ENCODE results near the gene RAI14.

Gene RAI14

GRCh38 chr5:34841816-34842215 lies 185.7 kb downstream of the RAI14 start:
- Mint-ChIP-seq H3K9me3 (no peaks in the 10 kb centered on the region), H3K4me3 (no peak overlapping the region), H3K36me3 (no peaks in the 10 kb centered on the region), H3K4me1 (peaks cover 15% of the 10 kb centered on the region), H3K27ac (no peak overlapping the region), H3K27me3 (peaks cover 3% of the 10 kb centered on the region)

GRCh38 chr5:34842554-34842953 lies 186.4 kb downstream of the RAI14 start:
- Mint-ChIP-seq H3K4me1 (peaks cover 15% of the 10 kb centered on the region), H3K9me3 (no peaks in the 10 kb centered on the region), H3K27me3 (peaks cover 3% of the 10 kb centered on the region), H3K36me3 (no peaks in the 10 kb centered on the region), H3K4me3 (no peak overlapping the region), H3K27ac (no peak overlapping the region)

- no peaks in the 10 kb centered on the region for H3K36me3 Mint-ChIP-seq
- no peak overlapping the region for H3K27ac Mint-ChIP-seq
- no peak overlapping the region for H3K4me3 Mint-ChIP-seq
- peaks cover 11% of the 10 kb centered on the region for H3K4me1 Mint-ChIP-seq
- H3K9me3 Mint-ChIP-seq = no peaks in the 10 kb centered on the region
- H3K27me3 Mint-ChIP-seq = peaks cover 3% of the 10 kb centered on the region
Observed at GRCh38 chr5:34843497-34843896, 187.4 kb downstream of the RAI14 start.

GRCh38 chr5:34844106-34844505 lies 188.0 kb downstream of the RAI14 start:
- Mint-ChIP-seq H3K36me3 (no peaks in the 10 kb centered on the region), H3K9me3 (no peaks in the 10 kb centered on the region), H3K27me3 (peaks cover 3% of the 10 kb centered on the region), H3K4me3 (no peak overlapping the region), H3K27ac (no peak overlapping the region), H3K4me1 (peaks cover 6% of the 10 kb centered on the region)

- H3K36me3 Mint-ChIP-seq = no peaks in the 10 kb centered on the region
- H3K4me3 Mint-ChIP-seq = no peak overlapping the region
- H3K9me3 Mint-ChIP-seq = no peaks in the 10 kb centered on the region
- no peaks in the 10 kb centered on the region for H3K4me1 Mint-ChIP-seq
- H3K27me3 Mint-ChIP-seq = peaks cover 3% of the 10 kb centered on the region
- H3K27ac Mint-ChIP-seq = no peak overlapping the region
Observed at GRCh38 chr5:34844999-34845398, 188.9 kb downstream of the RAI14 start.

GRCh38 chr5:34847056-34847455 lies 190.9 kb downstream of the RAI14 start:
- Mint-ChIP-seq H3K27ac (no peak overlapping the region), H3K9me3 (no peaks in the 10 kb centered on the region)

GRCh38 chr5:34847552-34847951 lies 191.4 kb downstream of the RAI14 start:
- peaks cover 3% of the 10 kb centered on the region for H3K27me3 Mint-ChIP-seq
- H3K27ac Mint-ChIP-seq = no peak overlapping the region
- H3K9me3 Mint-ChIP-seq = no peaks in the 10 kb centered on the region
- H3K36me3 Mint-ChIP-seq = no peaks in the 10 kb centered on the region
- H3K4me3 Mint-ChIP-seq = no peak overlapping the region
- no peaks in the 10 kb centered on the region for H3K4me1 Mint-ChIP-seq

More at GRCh38 chr5:34847056-34847455, 190.9 kb downstream of the RAI14 start:
- Mint-ChIP-seq H3K4me1 (no peaks in the 10 kb centered on the region), H3K27me3 (peaks cover 3% of the 10 kb centered on the region), H3K36me3 (no peaks in the 10 kb centered on the region), H3K4me3 (no peak overlapping the region)

- H3K27me3 Mint-ChIP-seq = peaks cover 3% of the 10 kb centered on the region
- H3K36me3 Mint-ChIP-seq = no peaks in the 10 kb centered on the region
- no peaks in the 10 kb centered on the region for H3K4me1 Mint-ChIP-seq
- H3K27ac Mint-ChIP-seq = no peak overlapping the region
- H3K4me3 Mint-ChIP-seq = no peak overlapping the region
- H3K9me3 Mint-ChIP-seq = no peaks in the 10 kb centered on the region
Observed at GRCh38 chr5:34848230-34848629, 192.1 kb downstream of the RAI14 start.

GRCh38 chr5:34849253-34849652 lies 193.1 kb downstream of the RAI14 start:
- no peaks in the 10 kb centered on the region for H3K4me1 Mint-ChIP-seq
- H3K27ac Mint-ChIP-seq = no peak overlapping the region

GRCh38 chr5:34854459-34855174 lies 198.5 kb downstream of the RAI14 start:
- H3K27ac Mint-ChIP-seq = no peak overlapping the region
- no peaks in the 10 kb centered on the region for H3K36me3 Mint-ChIP-seq
- no peaks in the 10 kb centered on the region for H3K27me3 Mint-ChIP-seq
- H3K4me3 Mint-ChIP-seq = no peak overlapping the region
- H3K4me1 Mint-ChIP-seq = no peaks in the 10 kb centered on the region
- H3K9me3 Mint-ChIP-seq = no peaks in the 10 kb centered on the region

More at GRCh38 chr5:34849253-34849652, 193.1 kb downstream of the RAI14 start:
- Mint-ChIP-seq H3K4me3 (no peak overlapping the region), H3K27me3 (peaks cover 3% of the 10 kb centered on the region), H3K9me3 (no peaks in the 10 kb centered on the region), H3K36me3 (no peaks in the 10 kb centered on the region)

- Mint-ChIP-seq H3K36me3 (no peaks in the 10 kb centered on the region), H3K9me3 (no peaks in the 10 kb centered on the region), H3K27ac (no peak overlapping the region), H3K4me3 (no peak overlapping the region), H3K27me3 (no peaks in the 10 kb centered on the region), H3K4me1 (no peaks in the 10 kb centered on the region)
Observed at GRCh38 chr5:34857161-34857560, 201.0 kb downstream of the RAI14 start.

GRCh38 chr5:34857894-34858293 lies 201.8 kb downstream of the RAI14 start:
- no peak overlapping the region for H3K4me3 Mint-ChIP-seq
- H3K27ac Mint-ChIP-seq = no peak overlapping the region
- H3K27me3 Mint-ChIP-seq = no peaks in the 10 kb centered on the region
- H3K36me3 Mint-ChIP-seq = no peaks in the 10 kb centered on the region
- no peaks in the 10 kb centered on the region for H3K4me1 Mint-ChIP-seq
- no peaks in the 10 kb centered on the region for H3K9me3 Mint-ChIP-seq

- no peak overlapping the region for H3K27ac Mint-ChIP-seq
- H3K4me3 Mint-ChIP-seq = no peak overlapping the region
- no peaks in the 10 kb centered on the region for H3K9me3 Mint-ChIP-seq
Observed at GRCh38 chr5:34858790-34859189, 202.7 kb downstream of the RAI14 start.

GRCh38 chr5:34859253-34859652 lies 203.1 kb downstream of the RAI14 start:
- Mint-ChIP-seq H3K9me3 (no peaks in the 10 kb centered on the region), H3K27ac (no peak overlapping the region), H3K4me3 (no peak overlapping the region), H3K4me1 (no peaks in the 10 kb centered on the region), H3K27me3 (no peaks in the 10 kb centered on the region), H3K36me3 (no peaks in the 10 kb centered on the region)

More at GRCh38 chr5:34858790-34859189, 202.7 kb downstream of the RAI14 start:
- Mint-ChIP-seq H3K4me1 (no peaks in the 10 kb centered on the region), H3K36me3 (no peaks in the 10 kb centered on the region), H3K27me3 (no peaks in the 10 kb centered on the region)

GRCh38 chr5:34863946-34864345 lies 207.8 kb downstream of the RAI14 start:
- no peaks in the 10 kb centered on the region for H3K9me3 Mint-ChIP-seq

GRCh38 chr5:34865091-34865490 lies 209.0 kb downstream of the RAI14 start:
- H3K4me1 Mint-ChIP-seq = no peaks in the 10 kb centered on the region
- no peak overlapping the region for H3K4me3 Mint-ChIP-seq
- no peaks in the 10 kb centered on the region for H3K9me3 Mint-ChIP-seq
- H3K36me3 Mint-ChIP-seq = no peaks in the 10 kb centered on the region
- no peaks in the 10 kb centered on the region for H3K27me3 Mint-ChIP-seq
- H3K27ac Mint-ChIP-seq = no peak overlapping the region

More at GRCh38 chr5:34863946-34864345, 207.8 kb downstream of the RAI14 start:
- H3K27me3 Mint-ChIP-seq = no peaks in the 10 kb centered on the region
- no peaks in the 10 kb centered on the region for H3K36me3 Mint-ChIP-seq
- H3K4me3 Mint-ChIP-seq = no peak overlapping the region
- no peaks in the 10 kb centered on the region for H3K4me1 Mint-ChIP-seq
- H3K27ac Mint-ChIP-seq = no peak overlapping the region

- H3K4me1 Mint-ChIP-seq = no peaks in the 10 kb centered on the region
- H3K36me3 Mint-ChIP-seq = no peaks in the 10 kb centered on the region
- no peaks in the 10 kb centered on the region for H3K9me3 Mint-ChIP-seq
- H3K27ac Mint-ChIP-seq = no peak overlapping the region
- no peaks in the 10 kb centered on the region for H3K27me3 Mint-ChIP-seq
- no peak overlapping the region for H3K4me3 Mint-ChIP-seq
Observed at GRCh38 chr5:34866989-34867471, 210.9 kb downstream of the RAI14 start.
